OCI-LY1 (cell line): ENCODE results near the gene LTBP1.

Source experiments
- H2AFZ ChIP-seq: fragments of 200-600 bp; sonication (generic), shearing (Covaris generic); 2 replicates; pipeline ENCODE4 v1.6.0; 2014; ENCODE audit warnings: antibody characterized with exemption, mild to moderate bottlenecking, low read length
- H3F3A ChIP-seq: fragments of 200-600 bp; sonication (generic), shearing (Covaris generic); 2 replicates; pipeline ENCODE4 v1.6.0; 2014; ENCODE audit warnings: mild to moderate bottlenecking, antibody characterized with exemption, low read length, moderate library complexity; ENCODE audit not compliant: insufficient read depth
- H3K27ac ChIP-seq: fragments of 200-600 bp; sonication (generic); 2 replicates; pipeline ENCODE4 v1.5.1; 2014; ENCODE audit warnings: low read length, mixed run types, mild to moderate bottlenecking, low read depth; ENCODE audit not compliant: poor library complexity, severe bottlenecking
- H3K27me3 ChIP-seq: fragments of 200-600 bp; sonication (generic); 2 replicates; pipeline ENCODE4 v1.6.0; 2014; ENCODE audit warnings: antibody characterized with exemption, mild to moderate bottlenecking, low read length, moderate library complexity; ENCODE audit not compliant: insufficient read depth
- H3K36me3 ChIP-seq: fragments of 200-600 bp; sonication (generic); 2 replicates; pipeline ENCODE4 v1.6.1; 2014; ENCODE audit warnings: mild to moderate bottlenecking, antibody characterized with exemption, low read length, moderate library complexity, mixed read lengths; ENCODE audit not compliant: insufficient read depth
- H3K4me1 ChIP-seq: fragments of 200-600 bp; sonication (generic); 2 replicates; pipeline ENCODE4 v1.5.1; 2014; ENCODE audit warnings: mild to moderate bottlenecking, low read length, moderate library complexity; ENCODE audit not compliant: insufficient read depth, severe bottlenecking
- H3K4me2 ChIP-seq: fragments of 200-600 bp; sonication (generic), shearing (Covaris generic); 2 replicates; pipeline ENCODE4 v1.6.1; 2014; ENCODE audit warnings: low read length
- H3K4me3 ChIP-seq: fragments of 200-600 bp; sonication (generic); 2 replicates; pipeline ENCODE4 v1.5.1; 2014; ENCODE audit warnings: low read length, low read depth, mild to moderate bottlenecking, mixed read lengths; ENCODE audit not compliant: poor library complexity, severe bottlenecking
- H3K79me2 ChIP-seq: fragments of 200-600 bp; shearing (Covaris generic); 2 replicates; pipeline ENCODE4 v1.6.1; 2016; ENCODE audit warnings: mixed run types, low read length, mixed read lengths; ENCODE audit not compliant: insufficient read depth
- H3K9ac ChIP-seq: fragments of 200-600 bp; sonication (generic), shearing (Covaris generic); 2 replicates; pipeline ENCODE4 v1.6.1; 2014; ENCODE audit warnings: mild to moderate bottlenecking, low read length, mixed read lengths
- H3K9me2 ChIP-seq: fragments of 200-600 bp; sonication (generic), shearing (Covaris generic); 2 replicates; pipeline ENCODE4 v1.6.1; 2014; ENCODE audit warnings: low read depth, mild to moderate bottlenecking, low read length, mixed read lengths
- H3K9me3 ChIP-seq: fragments of 200-600 bp; shearing (Covaris generic); 2 replicates; pipeline ENCODE4 v1.6.1; 2014; ENCODE audit warnings: low read length, mixed read lengths
- H4K20me1 ChIP-seq: fragments of 200-600 bp; sonication (generic), shearing (Covaris generic); 2 replicates; pipeline ENCODE4 v1.6.0; 2016; ENCODE audit warnings: mild to moderate bottlenecking, low read length; ENCODE audit not compliant: insufficient read depth
- CTCF ChIP-seq: fragments of 200-600 bp; sonication (generic), shearing (Covaris generic); IDR thresholded peaks from 2 replicates; pipeline ENCODE4 v1.5.1; 2017; ENCODE audit warnings: mild to moderate bottlenecking, antibody characterized with exemption, low read length, moderate library complexity, mixed read lengths
- EZH2 ChIP-seq: fragments of 200-600 bp; sonication (generic), shearing (Covaris generic); IDR thresholded peaks from 2 replicates; pipeline ENCODE4 v1.8.0; 2017; ENCODE audit warnings: borderline replicate concordance, mixed run types, mild to moderate bottlenecking, antibody characterized with exemption, low read length, moderate library complexity, mixed read lengths

The LTBP1 gene

GRCh38 chr2:33137331-33137730, 190.6 kb downstream of the LTBP1 start:
- H3K27me3 ChIP-seq = no peaks in the 10 kb centered on the region
- no peak overlapping the region for H3K9ac ChIP-seq
- H3K27ac ChIP-seq = no peak overlapping the region
- no peaks in the 10 kb centered on the region for H3K9me3 ChIP-seq
- H3K79me2 ChIP-seq = peaks cover 3% of the 10 kb centered on the region; the same call in 1 of the 2 replicates
- H3K4me1 ChIP-seq = peaks cover 23% of the 10 kb centered on the region
- no peak for TF ChIP-seq EZH2
- no peak for TF ChIP-seq CTCF
- no peak overlapping the region for H3K4me2 ChIP-seq
- no peak overlapping the region for H3K4me3 ChIP-seq
- no peaks in the 10 kb centered on the region for H3K9me2 ChIP-seq
- no peak overlapping the region for H2AFZ ChIP-seq
- H4K20me1 ChIP-seq = no peaks in the 10 kb centered on the region
- H3K36me3 ChIP-seq = peaks cover 80% of the 10 kb centered on the region
- no peaks in the 10 kb centered on the region for H3F3A ChIP-seq

GRCh38 chr2:33139949-33140348, 193.2 kb downstream of the LTBP1 start:
- H3K4me3 ChIP-seq = no peak overlapping the region
- H3K4me2 ChIP-seq = no peak overlapping the region
- H3K9me3 ChIP-seq = no peaks in the 10 kb centered on the region
- no peak overlapping the region for H3K9ac ChIP-seq
- H3K79me2 ChIP-seq = peaks cover 3% of the 10 kb centered on the region; the same call in 1 of the 2 replicates
- no peak for TF ChIP-seq EZH2
- no peak for TF ChIP-seq CTCF
- H3K4me1 ChIP-seq = peaks cover 4% of the 10 kb centered on the region
- H3F3A ChIP-seq = no peaks in the 10 kb centered on the region
- H3K27me3 ChIP-seq = no peaks in the 10 kb centered on the region
- H3K27ac ChIP-seq = no peak overlapping the region
- H3K9me2 ChIP-seq = no peaks in the 10 kb centered on the region
- no peaks in the 10 kb centered on the region for H4K20me1 ChIP-seq
- no peak overlapping the region for H2AFZ ChIP-seq
- H3K36me3 ChIP-seq = peaks cover 90% of the 10 kb centered on the region

- no peaks in the 10 kb centered on the region for H4K20me1 ChIP-seq
- no peak overlapping the region for H3K4me3 ChIP-seq
- no peaks in the 10 kb centered on the region for H3K27me3 ChIP-seq
- 0 out of 2 replicates have a peak, but pooled peaks cover 5% of the 10 kb centered on the region for H3K9me3 ChIP-seq
- no peak overlapping the region for H2AFZ ChIP-seq
- H3K9ac ChIP-seq = no peak overlapping the region
- no peak for TF ChIP-seq EZH2
- no peak for TF ChIP-seq CTCF
- H3K4me1 ChIP-seq = peaks cover 3% of the 10 kb centered on the region
- H3K27ac ChIP-seq = no peak overlapping the region
- H3K9me2 ChIP-seq = no peaks in the 10 kb centered on the region
- peaks cover 90% of the 10 kb centered on the region for H3K36me3 ChIP-seq
- H3K4me2 ChIP-seq = no peak overlapping the region
- no peaks in the 10 kb centered on the region for H3F3A ChIP-seq
- H3K79me2 ChIP-seq = peaks cover 3% of the 10 kb centered on the region; the same call in 1 of the 2 replicates
Measured at GRCh38 chr2:33141476-33141875, 194.7 kb downstream of the LTBP1 start.
